Esophagus muscularis mucosa (tissue), 4 donors: ENCODE data around the gene COL6A1. TPM values are rescaled to one million over a fixed set of nuclear protein-coding genes. Genes with fewer than 3 reads are reported as not detected.
A peak's percentile ranks its signal among the peaks of the same experiment; 100 is the strongest.
"Not testable (repeated sequence)": the region's sequence is repeated elsewhere in the genome, so short reads cannot be mapped to it uniquely, and the experiment has no call there.

ENCODE experiments used
- DNase-seq: peaks from one replicate; pipeline ENCODE4 v3.0.0-alpha.2; 2017; ENCODE audit errors: extremely low spot score
- H3K27ac ChIP-seq, 4 donors: fragments of 200-600 bp; sonication (generic); replicated peaks in 1 of 4; 1 replicate in 3 of 4; 2 replicates in 1 of 4; pipeline ENCODE4 v1.5.1; 2016 to 2019; ENCODE audit warnings: mild to moderate bottlenecking in 1 of 4
- H3K27me3 ChIP-seq, 4 donors: fragments of 200-600 bp; sonication (generic); one replicate each; pipeline versions ENCODE4 v1.5.1 to v1.6.0; 2016 to 2019
- H3K36me3 ChIP-seq, 4 donors: fragments of 200-600 bp; sonication (generic); one replicate each; pipeline ENCODE4 v1.5.1; 2016 to 2019
- H3K4me1 ChIP-seq, 4 donors: fragments of 200-600 bp; sonication (generic); one replicate each; pipeline ENCODE4 v1.5.1; 2016 to 2019
- H3K4me3 ChIP-seq, 4 donors: fragments of 200-600 bp; sonication (generic); 1 replicate in 2 of 4; 2 replicates in 2 of 4; pipeline ENCODE4 v1.5.1; 2016 to 2019; ENCODE audit warnings: mild to moderate bottlenecking in 4 of 4, moderate library complexity in 1 of 4
- H3K9me3 ChIP-seq, 4 donors: fragments of 200-600 bp; sonication (generic); 1 replicate in 3 of 4; 2 replicates in 1 of 4; pipeline ENCODE4 v1.5.1; 2016 to 2019
- CTCF ChIP-seq, 3 experiments: fragments of 200-600 bp in 2 of 3; fragments of 450-650 bp in 1 of 3; sonication (generic) in 2 of 3; IDR thresholded peaks; one replicate each; pipeline ENCODE4 v1.5.1; 2017 to 2019; ENCODE audit warnings: antibody characterized with exemption in 3 of 3, mild to moderate bottlenecking in 2 of 3, moderate library complexity in 1 of 3
- EP300 ChIP-seq: sonication (generic); formaldehyde crosslinking; IDR thresholded peaks from one replicate; pipeline ENCODE4 v1.6.1; 2017; ENCODE audit warnings: antibody characterized with exemption
- POLR2A ChIP-seq: fragments of 450-650 bp; IDR thresholded peaks from one replicate; pipeline ENCODE4 v1.6.1; 2017; ENCODE audit warnings: antibody characterized with exemption, moderate library complexity, mild to moderate bottlenecking, low read depth
- POLR2AphosphoS5 ChIP-seq, 2 donors: sonication (generic); formaldehyde crosslinking; IDR thresholded peaks; one replicate each; pipeline ENCODE4 v1.6.1; 2017; ENCODE audit warnings: antibody characterized with exemption in 2 of 2
- WGBS: methylation state at CpG from one replicate; pipeline ENCODE4 v1.1.5; 2018; 5-methylcytosine and 5-hydroxymethylcytosine counted together
- intact Hi-C: fragments of 100-400 bp; cut with DNase I; formaldehyde crosslinking; loops from one replicate; pipeline ENCODE4 v1.15.1; 2023
- total RNA-seq, 4 donors: library from RNA; depleted of rRNA; stranded (reverse); fragments of >200 nt; gene quantifications; one replicate each; pipeline versions ENCODE4 v1.1.0 to v1.2.1, GENCODE V29; 2016

COL6A1 gene
- total RNA-seq, 4 donors from 2014 or later = 646 to 1,432 (median 1,078) TPM

- Histone ChIP-seq H3K36me3 (peaks cover 48 to 61% (median 58%) of the 10 kb centered on the region in 4 donors), H3K9me3 (no peaks in the 10 kb centered on the region), H3K4me3 (no peak overlapping the region), H3K27me3 (no peaks in the 10 kb centered on the region), H3K27ac (peak overlapping the region in 1 of 4 donors; percentile 46), H3K4me1 (peaks cover 0 to 34% (median 25%) of the 10 kb centered on the region in 4 donors)
- WGBS = 92% methylated on average over 27 of the region's 42 CpGs
- intact Hi-C loops = no loop called here
- DNase-seq = peak; percentile 75
- no peak for TF ChIP-seq EP300
- peak in 1 of 2 donors; percentile 38 for TF ChIP-seq POLR2AphosphoS5 (IDR thresholded peaks at IDR 0.05)
Observed at GRCh38 chr21:46003575-46004007, 22.0 kb downstream of the COL6A1 start.

- 74% methylated on average over 17 of the region's 24 CpGs for WGBS
- H3K27ac ChIP-seq = peak overlapping the region; percentile 20 to 46 (median 42)
- intact Hi-C loops = no loop called here
Observed at GRCh38 chr21:46004168-46004861, 22.7 kb downstream of the COL6A1 start.

GRCh38 chr21:46005081-46005480 lies 23.5 kb downstream of the COL6A1 start:
- Histone ChIP-seq H3K27ac (peak overlapping the region; percentile 20 to 46 (median 42)), H3K27me3 (no peaks in the 10 kb centered on the region), H3K9me3 (no peaks in the 10 kb centered on the region), H3K4me1 (peaks cover 0 to 22% (median 16%) of the 10 kb centered on the region in 4 donors), H3K36me3 (peaks cover 38 to 49% (median 45%) of the 10 kb centered on the region in 4 donors), H3K4me3 (no peak overlapping the region)
- 91% methylated on average over 12 of the region's 12 CpGs for WGBS
- no peak for DNase-seq
- TF ChIP-seq CTCF (IDR thresholded peaks at IDR 0.05) = no peak
- TF ChIP-seq EP300 = no peak
- no peak for TF ChIP-seq POLR2AphosphoS5 (IDR thresholded peaks at IDR 0.05)
- TF ChIP-seq POLR2A = no peak
- intact Hi-C loops = no loop called here

More at GRCh38 chr21:46004168-46004861, 22.7 kb downstream of the COL6A1 start:
- H3K36me3 ChIP-seq = peaks cover 40 to 54% (median 51%) of the 10 kb centered on the region in 4 donors
- no peaks in the 10 kb centered on the region for H3K27me3 ChIP-seq
- no peak for DNase-seq
- H3K4me3 ChIP-seq = no peak overlapping the region
- peaks cover 0 to 27% (median 19%) of the 10 kb centered on the region in 4 donors for H3K4me1 ChIP-seq
- TF ChIP-seq CTCF (IDR thresholded peaks at IDR 0.05) = no peak
- no peak for TF ChIP-seq POLR2A
- peak in 1 of 2 donors; percentile 25 for TF ChIP-seq POLR2AphosphoS5 (IDR thresholded peaks at IDR 0.05)
- no peaks in the 10 kb centered on the region for H3K9me3 ChIP-seq

GRCh38 chr21:46005481-46005881 lies 23.9 kb downstream of the COL6A1 start:
- Histone ChIP-seq H3K36me3 (peaks cover 38 to 45% (median 42%) of the 10 kb centered on the region in 4 donors), H3K4me3 (no peak overlapping the region), H3K9me3 (no peaks in the 10 kb centered on the region), H3K27ac (peak overlapping the region; percentile 20 to 46 (median 42)), H3K27me3 (no peaks in the 10 kb centered on the region), H3K4me1 (peaks cover 0 to 18% (median 12%) of the 10 kb centered on the region in 4 donors)
- TF ChIP-seq POLR2A (no peak), EP300 (no peak), POLR2AphosphoS5 (IDR thresholded peaks at IDR 0.05) (no peak), CTCF (IDR thresholded peaks at IDR 0.05) (no peak)
- intact Hi-C loops = no loop called here
- 93% methylated on average over 17 of the region's 20 CpGs for WGBS
- no peak for DNase-seq

GRCh38 chr21:46005894-46006546 lies 24.4 kb downstream of the COL6A1 start:
- DNase-seq = not testable (repeated sequence)
- H3K27ac ChIP-seq = peak overlapping the region; percentile 20 to 46 (median 42)

More at GRCh38 chr21:46005894-46006546, 24.4 kb downstream of the COL6A1 start:
- WGBS = 83% methylated on average over 17 of the region's 64 CpGs
- intact Hi-C loops, H3K4me3 ChIP-seq, H3K9me3 ChIP-seq, H3K27me3 ChIP-seq: not testable (repeated sequence)
- peaks cover 0 to 13% (median 6%) of the 10 kb centered on the region in 4 donors for H3K4me1 ChIP-seq
- peaks cover 34 to 39% (median 37%) of the 10 kb centered on the region in 4 donors for H3K36me3 ChIP-seq
